DND-41 (cell line): ENCODE data around the gene OLFML1.

Experiments used
- CTCF ChIP-seq: IDR thresholded peaks from 2 replicates; pipeline ENCODE4 v1.5.1; 2012; ENCODE audit warnings: borderline replicate concordance, low read length, moderate library complexity, mild to moderate bottlenecking; ENCODE audit not compliant: poor library complexity, severe bottlenecking; ENCODE audit errors: extremely low read depth
- EZH2 ChIP-seq: IDR thresholded peaks from 3 replicates; pipeline ENCODE4 v1.6.1; 2012; ENCODE audit warnings: borderline replicate concordance, low read depth, mild to moderate bottlenecking, moderate library complexity, low read length, inconsistent platforms; ENCODE audit not compliant: severe bottlenecking

- no peak for TF ChIP-seq CTCF
- TF ChIP-seq EZH2, result no peak
Observed at GRCh38 chr11:7449841-7450214, 35.5 kb upstream of the OLFML1 start.
